ENCODE results near the gene MSH4. TPM values are rescaled to one million over a fixed set of nuclear protein-coding genes. Genes with fewer than 3 reads are reported as not detected.

The MSH4 gene
- total RNA-seq, 1 experiment from 2014 or later: 0.33 TPM

DNA sequence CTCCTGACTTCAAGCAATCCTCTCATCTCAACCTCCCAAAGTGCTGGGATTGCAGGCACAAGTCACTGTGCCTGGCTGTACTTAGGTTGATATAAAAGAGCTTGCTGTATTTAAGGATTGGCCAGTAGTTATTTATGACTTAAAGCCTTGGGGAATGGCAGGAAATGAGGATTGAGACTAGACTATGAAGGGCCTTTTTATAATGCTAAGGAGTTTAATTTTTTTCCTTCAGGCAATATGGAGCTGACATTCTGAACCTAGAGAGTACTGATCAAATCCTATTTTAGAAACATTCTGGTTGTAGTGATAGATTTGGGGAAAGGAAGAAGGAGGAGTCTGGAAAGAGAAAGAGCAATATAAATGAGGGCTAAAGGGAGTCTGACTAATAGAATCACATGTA lies 44.7 kb downstream of the MSH4 start (continued):
- TF ChIP-seq, protein P1, sequence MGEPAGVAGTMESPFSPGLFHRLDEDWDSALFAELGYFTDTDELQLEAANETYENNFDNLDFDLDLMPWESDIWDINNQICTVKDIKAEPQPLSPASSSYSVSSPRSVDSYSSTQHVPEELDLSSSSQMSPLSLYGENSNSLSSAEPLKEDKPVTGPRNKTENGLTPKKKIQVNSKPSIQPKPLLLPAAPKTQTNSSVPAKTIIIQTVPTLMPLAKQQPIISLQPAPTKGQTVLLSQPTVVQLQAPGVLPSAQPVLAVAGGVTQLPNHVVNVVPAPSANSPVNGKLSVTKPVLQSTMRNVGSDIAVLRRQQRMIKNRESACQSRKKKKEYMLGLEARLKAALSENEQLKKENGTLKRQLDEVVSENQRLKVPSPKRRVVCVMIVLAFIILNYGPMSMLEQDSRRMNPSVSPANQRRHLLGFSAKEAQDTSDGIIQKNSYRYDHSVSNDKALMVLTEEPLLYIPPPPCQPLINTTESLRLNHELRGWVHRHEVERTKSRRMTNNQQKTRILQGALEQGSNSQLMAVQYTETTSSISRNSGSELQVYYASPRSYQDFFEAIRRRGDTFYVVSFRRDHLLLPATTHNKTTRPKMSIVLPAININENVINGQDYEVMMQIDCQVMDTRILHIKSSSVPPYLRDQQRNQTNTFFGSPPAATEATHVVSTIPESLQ (CRISPR knock-in tag; IDR thresholded peaks at IDR 0.05): no peak
- TF ChIP-seq, protein P2, sequence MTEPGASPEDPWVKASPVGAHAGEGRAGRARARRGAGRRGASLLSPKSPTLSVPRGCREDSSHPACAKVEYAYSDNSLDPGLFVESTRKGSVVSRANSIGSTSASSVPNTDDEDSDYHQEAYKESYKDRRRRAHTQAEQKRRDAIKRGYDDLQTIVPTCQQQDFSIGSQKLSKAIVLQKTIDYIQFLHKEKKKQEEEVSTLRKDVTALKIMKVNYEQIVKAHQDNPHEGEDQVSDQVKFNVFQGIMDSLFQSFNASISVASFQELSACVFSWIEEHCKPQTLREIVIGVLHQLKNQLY (CRISPR knock-in tag; IDR thresholded peaks at IDR 0.05): no peak
- TF ChIP-seq, protein P3, sequence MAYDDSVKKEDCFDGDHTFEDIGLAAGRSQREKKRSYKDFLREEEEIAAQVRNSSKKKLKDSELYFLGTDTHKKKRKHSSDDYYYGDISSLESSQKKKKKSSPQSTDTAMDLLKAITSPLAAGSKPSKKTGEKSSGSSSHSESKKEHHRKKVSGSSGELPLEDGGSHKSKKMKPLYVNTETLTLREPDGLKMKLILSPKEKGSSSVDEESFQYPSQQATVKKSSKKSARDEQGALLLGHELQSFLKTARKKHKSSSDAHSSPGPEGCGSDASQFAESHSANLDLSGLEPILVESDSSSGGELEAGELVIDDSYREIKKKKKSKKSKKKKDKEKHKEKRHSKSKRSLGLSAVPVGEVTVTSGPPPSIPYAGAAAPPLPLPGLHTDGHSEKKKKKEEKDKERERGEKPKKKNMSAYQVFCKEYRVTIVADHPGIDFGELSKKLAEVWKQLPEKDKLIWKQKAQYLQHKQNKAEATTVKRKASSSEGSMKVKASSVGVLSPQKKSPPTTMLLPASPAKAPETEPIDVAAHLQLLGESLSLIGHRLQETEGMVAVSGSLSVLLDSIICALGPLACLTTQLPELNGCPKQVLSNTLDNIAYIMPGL (CRISPR knock-in tag; IDR thresholded peaks at IDR 0.05): no peak

DNA sequence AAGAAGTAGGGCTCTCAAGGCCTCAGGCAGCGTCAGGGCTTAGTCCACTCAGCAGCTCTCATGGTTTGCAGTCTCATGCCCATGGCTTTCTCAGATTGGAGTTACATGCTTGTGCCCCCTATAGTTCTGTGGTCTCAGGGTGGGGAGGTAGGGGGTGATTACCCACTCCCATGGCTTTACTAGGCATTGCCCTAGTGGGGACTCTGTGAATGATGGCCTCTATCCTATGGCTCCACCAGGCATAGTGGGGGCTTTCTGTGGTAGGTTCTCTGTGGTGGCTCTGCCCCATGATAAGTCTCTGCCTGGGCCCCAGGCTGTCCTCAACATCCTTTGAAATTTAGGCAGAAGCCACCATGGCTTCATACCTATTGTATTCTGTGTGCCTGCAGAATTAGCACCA lies 48.9 kb downstream of the MSH4 start:
- ATAC-seq: no peak
- CTCF ChIA-PET: no interaction called here
- no peaks in the 10 kb centered on the region for H3K9me3 Mint-ChIP-seq
- H3K4me1 Mint-ChIP-seq: no peaks in the 10 kb centered on the region
- H3K36me3 Mint-ChIP-seq: no peaks in the 10 kb centered on the region
- no peak for DNase-seq (ENCODE audit: low spot score)
- POLR2A ChIA-PET: no interaction called here
- H3K4me3 Mint-ChIP-seq: no peak overlapping the region
- H3K27me3 Mint-ChIP-seq (ENCODE audit: low read depth): no peaks in the 10 kb centered on the region
- no peak overlapping the region for H3K27ac Mint-ChIP-seq
- TF ChIP-seq SOX15 (CRISPR knock-in tag; IDR thresholded peaks at IDR 0.05) (no peak), NR3C1 (CRISPR knock-in tag; conservative IDR thresholded peaks at IDR 0.05; ENCODE audit: low read depth) (no peak), FOXP1 (CRISPR knock-in tag; IDR thresholded peaks at IDR 0.05; ENCODE audit: borderline replicate concordance) (no peak), TEAD4 (CRISPR knock-in tag; IDR thresholded peaks at IDR 0.05) (no peak), KAT7 (CRISPR knock-in tag; IDR thresholded peaks at IDR 0.05; ENCODE audit: borderline replicate concordance) (no peak), IRF2 (CRISPR knock-in tag; IDR thresholded peaks at IDR 0.05; ENCODE audit: borderline replicate concordance, low read depth) (no peak), NFE2L1 (CRISPR knock-in tag; IDR thresholded peaks at IDR 0.05) (no peak), ZNF232 (CRISPR knock-in tag; IDR thresholded peaks at IDR 0.05) (no peak), ZNF317 (CRISPR knock-in tag; IDR thresholded peaks at IDR 0.05; ENCODE audit: borderline replicate concordance, low read depth) (no peak), ZNF423 (CRISPR knock-in tag; IDR thresholded peaks at IDR 0.05) (no peak), NR2C2 (CRISPR knock-in tag; IDR thresholded peaks at IDR 0.05) (no peak)
- TF ChIP-seq, protein P3 (CRISPR knock-in tag; IDR thresholded peaks at IDR 0.05): no peak
- TF ChIP-seq, protein P4, sequence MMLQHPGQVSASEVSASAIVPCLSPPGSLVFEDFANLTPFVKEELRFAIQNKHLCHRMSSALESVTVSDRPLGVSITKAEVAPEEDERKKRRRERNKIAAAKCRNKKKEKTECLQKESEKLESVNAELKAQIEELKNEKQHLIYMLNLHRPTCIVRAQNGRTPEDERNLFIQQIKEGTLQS (CRISPR knock-in tag; conservative IDR thresholded peaks at IDR 0.05): no peak
- TF ChIP-seq, protein P5, sequence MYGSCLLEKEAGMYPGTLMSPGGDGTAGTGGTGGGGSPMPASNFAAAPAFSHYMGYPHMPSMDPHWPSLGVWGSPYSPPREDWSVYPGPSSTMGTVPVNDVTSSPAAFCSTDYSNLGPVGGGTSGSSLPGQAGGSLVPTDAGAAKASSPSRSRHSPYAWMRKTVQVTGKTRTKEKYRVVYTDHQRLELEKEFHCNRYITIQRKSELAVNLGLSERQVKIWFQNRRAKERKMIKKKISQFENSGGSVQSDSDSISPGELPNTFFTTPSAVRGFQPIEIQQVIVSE (CRISPR knock-in tag; IDR thresholded peaks at IDR 0.05; ENCODE audit: borderline replicate concordance): no peak
- TF ChIP-seq, protein P6, sequence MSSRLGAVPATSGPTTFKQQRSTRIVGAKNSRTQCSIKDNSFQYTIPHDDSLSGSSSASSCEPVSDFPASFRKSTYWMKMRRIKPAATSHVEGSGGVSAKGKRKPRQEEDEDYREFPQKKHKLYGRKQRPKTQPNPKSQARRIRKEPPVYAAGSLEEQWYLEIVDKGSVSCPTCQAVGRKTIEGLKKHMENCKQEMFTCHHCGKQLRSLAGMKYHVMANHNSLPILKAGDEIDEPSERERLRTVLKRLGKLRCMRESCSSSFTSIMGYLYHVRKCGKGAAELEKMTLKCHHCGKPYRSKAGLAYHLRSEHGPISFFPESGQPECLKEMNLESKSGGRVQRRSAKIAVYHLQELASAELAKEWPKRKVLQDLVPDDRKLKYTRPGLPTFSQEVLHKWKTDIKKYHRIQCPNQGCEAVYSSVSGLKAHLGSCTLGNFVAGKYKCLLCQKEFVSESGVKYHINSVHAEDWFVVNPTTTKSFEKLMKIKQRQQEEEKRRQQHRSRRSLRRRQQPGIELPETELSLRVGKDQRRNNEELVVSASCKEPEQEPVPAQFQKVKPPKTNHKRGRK (CRISPR knock-in tag; IDR thresholded peaks at IDR 0.05; ENCODE audit: borderline replicate concordance): no peak
- TF ChIP-seq, protein P7, sequence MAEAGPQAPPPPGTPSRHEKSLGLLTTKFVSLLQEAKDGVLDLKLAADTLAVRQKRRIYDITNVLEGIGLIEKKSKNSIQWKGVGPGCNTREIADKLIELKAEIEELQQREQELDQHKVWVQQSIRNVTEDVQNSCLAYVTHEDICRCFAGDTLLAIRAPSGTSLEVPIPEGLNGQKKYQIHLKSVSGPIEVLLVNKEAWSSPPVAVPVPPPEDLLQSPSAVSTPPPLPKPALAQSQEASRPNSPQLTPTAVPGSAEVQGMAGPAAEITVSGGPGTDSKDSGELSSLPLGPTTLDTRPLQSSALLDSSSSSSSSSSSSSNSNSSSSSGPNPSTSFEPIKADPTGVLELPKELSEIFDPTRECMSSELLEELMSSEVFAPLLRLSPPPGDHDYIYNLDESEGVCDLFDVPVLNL (CRISPR knock-in tag; IDR thresholded peaks at IDR 0.05; ENCODE audit: borderline replicate concordance, low read depth): no peak
- TF ChIP-seq, protein P8, sequence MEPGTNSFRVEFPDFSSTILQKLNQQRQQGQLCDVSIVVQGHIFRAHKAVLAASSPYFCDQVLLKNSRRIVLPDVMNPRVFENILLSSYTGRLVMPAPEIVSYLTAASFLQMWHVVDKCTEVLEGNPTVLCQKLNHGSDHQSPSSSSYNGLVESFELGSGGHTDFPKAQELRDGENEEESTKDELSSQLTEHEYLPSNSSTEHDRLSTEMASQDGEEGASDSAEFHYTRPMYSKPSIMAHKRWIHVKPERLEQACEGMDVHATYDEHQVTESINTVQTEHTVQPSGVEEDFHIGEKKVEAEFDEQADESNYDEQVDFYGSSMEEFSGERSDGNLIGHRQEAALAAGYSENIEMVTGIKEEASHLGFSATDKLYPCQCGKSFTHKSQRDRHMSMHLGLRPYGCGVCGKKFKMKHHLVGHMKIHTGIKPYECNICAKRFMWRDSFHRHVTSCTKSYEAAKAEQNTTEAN (CRISPR knock-in tag; IDR thresholded peaks at IDR 0.05): no peak
- TF ChIP-seq, protein P9, sequence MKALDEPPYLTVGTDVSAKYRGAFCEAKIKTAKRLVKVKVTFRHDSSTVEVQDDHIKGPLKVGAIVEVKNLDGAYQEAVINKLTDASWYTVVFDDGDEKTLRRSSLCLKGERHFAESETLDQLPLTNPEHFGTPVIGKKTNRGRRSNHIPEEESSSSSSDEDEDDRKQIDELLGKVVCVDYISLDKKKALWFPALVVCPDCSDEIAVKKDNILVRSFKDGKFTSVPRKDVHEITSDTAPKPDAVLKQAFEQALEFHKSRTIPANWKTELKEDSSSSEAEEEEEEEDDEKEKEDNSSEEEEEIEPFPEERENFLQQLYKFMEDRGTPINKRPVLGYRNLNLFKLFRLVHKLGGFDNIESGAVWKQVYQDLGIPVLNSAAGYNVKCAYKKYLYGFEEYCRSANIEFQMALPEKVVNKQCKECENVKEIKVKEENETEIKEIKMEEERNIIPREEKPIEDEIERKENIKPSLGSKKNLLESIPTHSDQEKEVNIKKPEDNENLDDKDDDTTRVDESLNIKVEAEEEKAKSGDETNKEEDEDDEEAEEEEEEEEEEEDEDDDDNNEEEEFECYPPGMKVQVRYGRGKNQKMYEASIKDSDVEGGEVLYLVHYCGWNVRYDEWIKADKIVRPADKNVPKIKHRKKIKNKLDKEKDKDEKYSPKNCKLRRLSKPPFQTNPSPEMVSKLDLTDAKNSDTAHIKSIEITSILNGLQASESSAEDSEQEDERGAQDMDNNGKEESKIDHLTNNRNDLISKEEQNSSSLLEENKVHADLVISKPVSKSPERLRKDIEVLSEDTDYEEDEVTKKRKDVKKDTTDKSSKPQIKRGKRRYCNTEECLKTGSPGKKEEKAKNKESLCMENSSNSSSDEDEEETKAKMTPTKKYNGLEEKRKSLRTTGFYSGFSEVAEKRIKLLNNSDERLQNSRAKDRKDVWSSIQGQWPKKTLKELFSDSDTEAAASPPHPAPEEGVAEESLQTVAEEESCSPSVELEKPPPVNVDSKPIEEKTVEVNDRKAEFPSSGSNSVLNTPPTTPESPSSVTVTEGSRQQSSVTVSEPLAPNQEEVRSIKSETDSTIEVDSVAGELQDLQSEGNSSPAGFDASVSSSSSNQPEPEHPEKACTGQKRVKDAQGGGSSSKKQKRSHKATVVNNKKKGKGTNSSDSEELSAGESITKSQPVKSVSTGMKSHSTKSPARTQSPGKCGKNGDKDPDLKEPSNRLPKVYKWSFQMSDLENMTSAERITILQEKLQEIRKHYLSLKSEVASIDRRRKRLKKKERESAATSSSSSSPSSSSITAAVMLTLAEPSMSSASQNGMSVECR (CRISPR knock-in tag; IDR thresholded peaks at IDR 0.05; ENCODE audit: borderline replicate concordance): no peak

Data from WTC11 (cell line).